Activated T-cell treated with anti-CD3 and anti-CD28 coated beads, Interleukin-2, amount 50 U/mL, for 1 hour (primary cell): ENCODE results near the gene SYT1.

ENCODE experiments used
- DNase-seq: peaks from one replicate; pipeline ENCODE4 v3.0.0-alpha.2; 2020

SYT1 gene

DNA sequence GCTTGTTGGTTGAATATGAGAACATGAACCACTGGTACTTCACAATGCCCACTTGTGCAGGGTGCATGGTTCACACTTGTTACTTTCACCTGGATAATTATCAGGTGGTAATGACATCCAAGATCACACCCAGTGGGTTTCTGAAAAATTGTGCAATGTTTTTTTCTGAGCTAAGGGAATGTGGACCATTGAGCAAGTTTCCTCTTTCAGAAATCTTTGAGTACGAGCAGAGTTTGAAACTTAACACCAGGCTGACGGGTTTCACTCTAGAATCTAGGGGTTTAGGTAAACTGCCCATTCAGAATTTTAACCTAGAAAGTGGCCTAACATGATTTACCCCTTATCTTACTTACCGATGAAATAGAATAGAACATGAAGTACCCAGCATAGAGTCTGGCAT lies 436.6 kb downstream of the SYT1 start:
- DNase-seq: no peak

DNA sequence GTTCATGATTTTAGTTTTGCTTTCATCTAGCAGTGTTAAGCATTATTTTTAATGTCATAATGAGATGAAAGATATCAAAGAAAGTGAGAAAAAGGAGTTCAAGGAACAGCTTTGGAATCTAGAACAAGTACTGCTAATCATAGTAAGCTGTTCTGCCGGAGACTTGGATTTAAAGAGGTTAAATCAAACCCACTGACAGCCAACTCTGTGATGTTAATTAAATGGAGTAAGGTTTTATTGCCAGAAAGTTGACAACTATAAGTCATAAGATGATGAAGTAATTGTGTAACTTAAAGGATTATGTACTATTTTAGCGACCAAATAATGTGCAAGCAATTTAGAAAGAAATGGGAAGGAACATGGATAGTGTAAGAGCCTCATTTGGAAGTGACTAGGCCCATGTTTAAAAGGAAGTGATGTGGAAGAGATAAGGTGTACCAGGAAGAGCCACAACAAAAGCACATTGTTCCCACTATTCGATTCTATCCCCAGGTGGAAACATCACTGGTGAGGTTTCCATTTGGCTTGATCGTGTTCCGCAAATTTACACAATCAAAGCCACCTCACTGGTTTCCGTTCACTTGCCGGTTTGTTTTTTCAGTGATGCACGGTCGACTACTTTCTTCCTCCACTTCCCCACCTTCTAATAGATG lies 437.7 kb downstream of the SYT1 start:
- DNase-seq: no peak

DNA sequence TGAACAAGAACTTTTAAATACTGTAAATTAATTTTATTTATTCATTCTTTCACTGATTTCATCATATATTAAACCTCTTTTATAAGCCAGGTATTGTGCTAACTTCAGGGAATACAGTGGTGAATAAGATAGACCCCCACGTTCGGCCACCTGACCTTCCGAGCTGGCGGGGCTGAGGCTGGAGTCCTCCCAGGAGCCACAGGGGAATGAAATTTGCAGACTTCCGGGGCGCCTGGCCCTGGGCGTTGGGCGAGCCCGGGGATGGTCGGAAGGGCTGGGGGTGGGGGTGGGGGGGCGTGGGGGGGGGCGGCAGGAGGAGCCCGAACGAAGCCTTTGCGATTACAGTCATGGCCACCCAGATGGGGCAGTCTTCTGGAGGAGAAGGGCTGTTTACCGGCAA lies 442.8 kb downstream of the SYT1 start:
- DNase-seq: no peak

DNA sequence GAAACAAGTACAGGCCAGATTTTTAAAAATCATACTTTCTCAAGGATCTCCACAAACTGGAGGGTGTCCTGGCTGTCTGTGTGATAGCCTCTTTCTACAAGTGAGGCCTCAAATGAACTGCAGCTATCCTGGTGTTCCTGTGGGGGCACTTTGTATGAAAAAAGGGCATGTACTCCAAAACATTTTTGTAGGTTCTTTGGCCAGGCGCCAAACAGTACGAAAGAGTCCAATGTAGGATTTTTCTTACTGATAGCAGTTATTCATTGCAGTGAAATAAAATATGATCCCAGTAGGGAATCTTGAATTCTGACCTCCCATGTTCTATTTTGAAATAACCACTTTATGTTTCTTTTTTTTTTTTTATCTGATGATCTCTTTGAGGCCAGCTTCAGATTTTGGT lies 444.5 kb downstream of the SYT1 start:
- no peak for DNase-seq

DNA sequence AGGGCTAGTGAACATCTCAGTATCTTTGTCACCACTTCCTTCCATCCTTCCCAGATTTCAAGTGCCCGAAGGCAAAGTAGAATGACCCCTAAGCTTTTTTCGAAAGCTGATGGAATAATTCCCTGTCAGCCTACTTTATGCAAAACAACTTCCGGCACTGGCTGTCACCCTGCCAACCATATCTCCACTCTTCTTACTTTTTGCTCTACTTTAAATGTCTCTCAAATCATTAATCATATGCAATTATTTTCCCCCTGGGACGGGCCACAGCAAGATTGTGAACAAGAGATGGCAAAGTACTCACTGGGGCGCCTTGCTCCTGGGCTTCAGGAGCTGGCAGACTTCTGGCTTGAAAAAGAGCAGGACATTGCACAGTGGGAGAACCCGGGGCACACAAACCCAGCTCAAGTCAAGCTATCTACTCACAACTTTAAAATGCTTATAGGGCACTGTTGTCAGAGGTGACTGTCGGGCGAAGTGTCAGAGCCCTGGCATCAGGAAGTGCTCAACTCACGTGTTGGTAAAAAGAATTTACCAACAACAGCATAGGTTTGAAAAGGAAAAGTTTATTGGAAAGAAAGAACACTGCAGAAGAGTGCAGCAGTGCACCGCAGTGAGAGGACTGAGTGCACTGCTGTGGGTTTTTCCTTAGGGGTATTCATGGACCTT lies 452.7 kb downstream of the SYT1 start:
- no peak for DNase-seq

DNA sequence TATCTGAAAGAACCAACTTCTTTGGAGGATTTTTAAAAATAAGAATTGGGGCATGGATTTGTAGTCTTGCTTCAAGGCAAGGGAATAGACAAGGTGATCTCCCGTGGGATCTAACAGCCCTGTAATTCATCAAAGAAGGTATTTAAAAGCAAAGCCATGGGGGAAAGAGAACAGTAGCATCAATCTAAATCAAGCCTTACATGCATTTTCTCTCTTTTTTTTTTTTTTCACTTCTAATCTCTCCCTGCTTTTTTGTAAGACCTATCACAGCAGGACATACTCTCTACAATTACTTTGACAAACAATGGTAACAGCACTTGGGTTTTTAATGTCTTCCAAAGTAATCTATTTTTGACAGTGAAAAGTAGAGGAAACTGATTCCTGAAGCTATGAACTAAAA lies 458.3 kb downstream of the SYT1 start:
- DNase-seq: no peak

DNA sequence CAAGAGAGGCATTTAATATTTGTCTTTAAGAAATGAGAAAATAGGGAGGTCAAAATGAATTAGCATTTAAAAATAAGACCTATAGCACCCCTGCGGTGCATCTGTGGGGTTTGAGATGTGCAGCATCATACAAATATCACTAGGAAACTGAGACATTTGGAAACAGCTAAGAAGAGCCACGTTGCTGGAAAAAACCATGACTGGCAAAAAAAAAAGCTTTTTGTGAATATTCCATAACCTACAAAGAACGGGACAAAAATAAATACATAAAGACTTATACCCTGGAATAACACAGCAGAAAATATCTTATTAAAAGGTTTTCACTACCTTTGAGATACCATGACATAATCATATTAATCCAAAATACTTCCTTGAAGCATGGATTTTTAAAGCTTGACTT lies 460.0 kb downstream of the SYT1 start:
- DNase-seq: no peak

DNA sequence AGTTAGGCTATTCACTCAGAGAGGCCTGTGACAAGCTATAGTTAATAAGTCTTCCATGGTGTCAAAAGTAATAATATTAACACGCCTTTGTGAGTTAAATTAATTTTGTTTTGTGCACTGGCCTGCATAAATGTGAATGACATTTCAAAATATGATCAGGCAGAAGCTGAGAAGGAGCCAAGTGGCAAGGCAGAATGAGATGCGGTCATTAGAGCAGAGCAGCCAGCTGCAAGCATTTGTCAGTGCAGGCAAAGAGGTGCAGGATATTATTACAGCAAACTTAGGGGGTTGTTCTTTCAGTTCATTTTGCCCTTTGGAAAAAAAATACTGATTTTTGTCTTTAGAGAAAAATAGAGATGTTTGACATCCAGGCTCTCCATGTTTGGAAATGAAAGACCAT lies 461.6 kb downstream of the SYT1 start:
- no peak for DNase-seq

DNA sequence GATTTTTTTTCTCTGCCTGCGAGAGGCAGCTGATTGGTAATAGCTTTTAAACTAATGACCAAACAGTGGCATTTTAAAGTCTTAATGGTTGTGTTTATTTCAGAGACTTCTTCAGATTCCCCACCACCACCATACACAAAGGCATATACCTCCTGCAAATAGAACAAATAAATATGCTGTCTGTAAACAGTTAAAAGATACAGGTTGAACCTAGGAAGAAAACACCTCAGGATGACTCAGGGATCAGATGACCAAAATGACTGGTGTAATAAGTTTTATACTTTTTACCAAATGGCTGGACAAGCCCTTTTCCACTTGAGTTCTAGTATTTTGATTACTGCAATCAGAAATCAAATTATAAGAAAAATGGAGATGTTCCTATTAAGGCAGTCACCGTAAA lies 462.1 kb downstream of the SYT1 start:
- DNase-seq: no peak

DNA sequence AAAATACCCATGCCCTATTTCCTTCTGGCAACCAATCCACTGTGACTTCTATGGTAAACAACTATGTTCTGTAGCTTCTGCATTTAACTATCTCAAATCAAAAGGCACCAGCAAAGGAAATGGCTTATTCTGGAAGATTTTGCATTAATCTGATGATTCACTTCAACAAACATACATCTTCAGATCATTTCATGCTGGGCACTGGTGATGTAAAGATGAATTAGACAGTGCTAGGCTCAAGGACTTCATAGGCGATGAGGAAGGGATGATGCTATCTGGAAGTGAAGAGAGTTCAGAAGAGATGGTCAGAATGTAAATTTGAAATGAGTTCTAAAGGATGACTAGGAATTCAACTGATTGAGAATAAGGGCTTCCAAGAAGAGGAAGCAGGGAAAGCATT lies 462.9 kb downstream of the SYT1 start:
- no peak for DNase-seq

DNA sequence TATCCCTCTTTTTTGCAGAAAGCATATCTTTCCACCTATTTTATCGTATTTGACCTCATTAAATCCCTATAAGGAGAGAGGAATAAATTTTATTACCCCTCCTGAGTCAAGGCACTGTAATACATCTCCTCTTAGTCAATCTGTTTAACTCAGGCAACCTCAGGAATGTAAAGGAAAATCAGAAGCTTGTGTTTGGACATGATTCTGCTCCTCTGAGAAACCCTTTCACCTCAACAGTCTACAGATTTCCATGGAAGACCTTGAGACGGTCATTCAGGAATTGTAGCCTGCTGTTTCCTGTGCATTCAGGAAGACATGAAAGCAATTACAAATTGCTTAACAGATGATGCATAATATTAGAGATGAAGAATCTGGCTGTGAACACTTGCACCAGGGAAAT lies 465.4 kb downstream of the SYT1 start:
- DNase-seq: no peak

DNA sequence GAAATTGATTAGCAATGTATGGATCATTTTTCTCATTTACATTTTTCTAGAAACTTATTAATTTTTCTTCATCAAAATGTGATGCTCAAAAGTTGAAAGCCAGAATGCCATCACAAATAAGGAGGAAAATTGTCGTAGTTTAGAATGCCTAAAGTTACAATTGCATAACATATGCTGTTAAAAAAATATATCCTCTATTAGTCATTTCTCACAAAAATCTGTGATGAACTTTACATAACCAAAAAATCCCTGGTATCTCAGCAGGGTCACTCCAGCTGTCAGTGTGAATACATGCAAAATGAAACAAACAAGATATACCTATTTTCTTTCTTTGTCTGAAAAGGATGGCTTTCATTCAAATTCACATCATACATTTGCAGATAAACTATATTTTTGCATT lies 467.3 kb downstream of the SYT1 start:
- no peak for DNase-seq

DNA sequence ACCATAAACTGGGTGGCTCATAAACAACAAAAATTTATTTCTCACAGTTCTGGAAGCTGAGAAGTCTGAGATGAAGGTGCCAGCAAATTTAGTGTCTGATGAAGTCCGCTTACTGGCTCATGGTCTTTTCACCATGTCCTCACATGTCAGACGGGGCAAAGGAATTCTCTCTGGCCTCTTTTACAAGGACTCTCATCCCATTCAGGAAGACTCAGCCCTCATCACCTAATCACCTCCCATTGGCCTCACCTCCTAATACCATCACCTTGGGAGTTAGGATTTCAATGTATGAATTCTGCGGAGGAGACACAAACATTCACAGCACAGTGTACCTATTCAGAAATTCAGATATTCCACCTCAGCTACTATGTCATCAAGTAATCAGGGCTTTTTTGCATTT lies 468.6 kb downstream of the SYT1 start:
- DNase-seq: no peak

DNA sequence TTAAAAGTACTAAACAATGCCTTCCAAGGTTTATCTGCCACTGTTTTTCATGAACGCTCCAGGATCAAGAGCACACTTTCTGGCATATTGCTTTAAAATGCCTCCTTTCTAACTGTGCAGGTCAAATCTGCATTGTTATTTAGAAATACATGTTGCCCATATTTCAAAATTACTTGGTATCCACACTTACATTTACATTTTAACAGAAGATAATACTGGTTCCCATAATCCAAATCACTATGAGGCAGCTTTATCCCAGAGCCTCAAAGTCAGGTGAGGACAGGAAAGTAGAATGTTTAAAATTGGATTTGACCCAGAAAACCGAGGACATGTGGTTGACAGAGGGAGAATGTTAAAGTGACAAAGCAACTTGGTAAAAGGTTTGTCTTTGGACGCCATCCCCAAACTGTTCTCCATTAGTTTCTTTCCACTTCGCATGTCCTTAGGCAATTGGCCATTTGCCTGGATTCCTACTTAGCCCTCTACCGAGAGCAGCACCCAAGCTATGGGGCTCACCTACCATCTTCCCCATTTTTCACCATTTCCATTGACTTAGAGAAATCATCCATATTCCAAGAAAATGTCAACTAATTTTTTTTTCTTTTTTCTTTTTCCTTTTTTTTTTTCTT lies 473.2 kb downstream of the SYT1 start:
- no peak for DNase-seq

DNA sequence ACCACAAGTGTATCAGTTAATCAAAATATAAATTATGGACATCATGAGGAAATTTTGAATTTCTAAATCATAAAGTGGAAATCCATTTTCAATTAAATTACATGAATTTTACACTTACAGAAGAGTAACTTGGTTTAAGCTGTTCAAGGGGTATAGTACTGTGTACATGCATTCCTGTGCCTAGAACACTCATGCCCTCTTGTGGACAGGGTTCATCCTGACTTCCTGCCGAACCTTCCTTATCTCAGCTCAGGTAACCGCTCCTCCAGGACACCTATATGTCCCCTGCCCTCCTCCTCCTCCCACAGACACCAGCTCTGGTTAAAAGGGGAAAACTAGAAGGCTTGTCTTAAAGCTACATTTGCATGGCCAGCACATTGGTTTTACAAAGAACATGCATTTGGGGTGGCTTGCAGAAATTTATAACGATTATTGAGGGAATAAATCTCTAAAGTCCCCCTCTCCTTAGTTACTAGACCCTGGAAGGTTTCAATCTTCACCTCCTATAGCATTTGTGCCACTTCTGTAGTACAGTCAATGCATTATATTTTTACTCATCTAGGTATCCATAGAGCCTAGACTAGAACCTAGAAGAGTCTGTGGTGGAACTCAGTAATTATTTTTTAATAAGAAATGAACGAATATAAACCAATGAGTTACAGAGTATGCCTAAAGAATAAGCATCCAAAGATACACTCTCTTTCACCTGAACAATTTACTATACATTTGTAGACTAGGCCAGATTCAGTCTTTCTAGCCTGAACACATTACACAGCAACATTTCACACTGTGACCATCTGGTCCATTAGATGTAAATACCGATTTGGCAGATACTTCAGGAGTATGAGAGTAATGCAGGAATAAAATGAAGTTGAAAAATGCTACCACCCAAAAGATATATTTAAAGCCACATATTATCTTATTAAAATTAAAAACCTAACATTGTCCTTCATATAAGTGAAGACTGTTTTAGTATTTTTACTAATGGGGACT lies 480.6 kb downstream of the SYT1 start:
- DNase-seq: no peak

DNA sequence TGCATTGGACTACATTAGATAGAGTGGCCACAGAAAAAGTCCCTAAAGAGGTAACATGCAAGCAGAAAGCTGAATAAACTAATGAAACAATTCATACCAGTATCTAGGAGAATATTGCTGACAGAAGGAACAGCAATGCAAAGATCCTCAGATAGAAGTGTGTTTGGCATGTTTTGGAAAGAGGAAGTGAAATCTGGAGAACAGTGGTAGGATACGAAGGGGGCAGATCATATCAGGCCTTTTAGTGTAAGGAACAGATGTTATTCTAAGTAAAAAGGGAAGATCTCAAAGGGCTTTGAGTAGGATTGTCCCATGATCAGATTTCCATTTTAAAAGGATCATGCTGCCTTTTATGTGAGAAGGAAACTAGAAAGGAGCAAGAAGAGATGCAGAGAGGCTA lies 483.3 kb downstream of the SYT1 start:
- no peak for DNase-seq

DNA sequence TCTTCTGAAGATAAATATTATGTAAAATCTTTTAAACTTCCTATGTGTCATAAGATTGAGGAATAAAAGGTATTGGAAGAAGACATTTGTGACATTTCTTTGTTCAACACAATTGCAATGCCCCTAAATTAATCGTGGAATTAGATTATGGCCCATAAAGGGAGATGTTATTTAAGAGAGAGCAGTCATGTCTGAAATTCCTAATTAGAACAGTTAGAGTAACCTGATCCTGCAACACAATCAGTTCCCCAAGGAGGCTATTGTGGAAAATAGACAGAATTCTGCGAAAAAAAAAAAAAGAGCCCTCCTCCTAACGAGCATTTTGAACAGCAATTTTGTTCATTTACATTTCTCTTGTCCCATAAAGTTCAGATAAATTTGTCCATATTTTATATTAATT lies 486.7 kb downstream of the SYT1 start:
- no peak for DNase-seq

DNA sequence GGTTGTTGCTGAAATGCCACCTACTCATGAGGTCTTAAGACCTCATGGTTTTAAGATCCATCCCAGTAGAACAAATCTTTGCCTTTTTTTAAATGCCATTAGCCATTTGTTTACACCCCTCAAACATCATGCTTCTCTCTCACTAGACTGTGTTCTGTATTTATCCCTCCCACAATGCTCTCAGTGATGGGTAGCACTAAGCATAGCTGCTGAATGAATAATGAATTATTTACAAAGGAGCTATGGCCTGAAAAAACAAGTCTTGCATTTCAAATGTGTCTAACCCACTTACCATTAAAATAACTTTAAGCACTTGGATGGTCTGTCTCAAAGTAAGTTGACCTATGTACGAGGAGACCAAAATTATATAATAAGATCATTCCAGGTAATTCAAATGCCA lies 491.6 kb downstream of the SYT1 start:
- no peak for DNase-seq

DNA sequence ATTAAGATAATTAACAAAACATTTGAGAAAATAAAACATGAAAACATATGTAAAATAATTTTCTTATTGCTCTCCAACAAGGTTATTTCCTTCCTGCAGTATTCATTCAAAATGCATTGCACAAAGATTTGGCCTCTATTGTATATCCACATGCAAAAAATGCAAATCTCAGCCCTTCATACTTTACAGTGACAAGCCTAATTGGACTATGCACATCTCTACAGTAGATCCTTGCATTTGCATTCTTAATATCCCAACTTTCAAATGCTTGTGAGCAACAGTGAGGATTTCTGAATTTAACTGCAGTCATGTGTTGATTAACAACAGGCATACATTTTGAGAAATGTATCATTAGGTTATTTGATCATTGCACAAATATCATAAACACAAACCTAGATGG lies 492.5 kb downstream of the SYT1 start:
- DNase-seq: no peak

DNA sequence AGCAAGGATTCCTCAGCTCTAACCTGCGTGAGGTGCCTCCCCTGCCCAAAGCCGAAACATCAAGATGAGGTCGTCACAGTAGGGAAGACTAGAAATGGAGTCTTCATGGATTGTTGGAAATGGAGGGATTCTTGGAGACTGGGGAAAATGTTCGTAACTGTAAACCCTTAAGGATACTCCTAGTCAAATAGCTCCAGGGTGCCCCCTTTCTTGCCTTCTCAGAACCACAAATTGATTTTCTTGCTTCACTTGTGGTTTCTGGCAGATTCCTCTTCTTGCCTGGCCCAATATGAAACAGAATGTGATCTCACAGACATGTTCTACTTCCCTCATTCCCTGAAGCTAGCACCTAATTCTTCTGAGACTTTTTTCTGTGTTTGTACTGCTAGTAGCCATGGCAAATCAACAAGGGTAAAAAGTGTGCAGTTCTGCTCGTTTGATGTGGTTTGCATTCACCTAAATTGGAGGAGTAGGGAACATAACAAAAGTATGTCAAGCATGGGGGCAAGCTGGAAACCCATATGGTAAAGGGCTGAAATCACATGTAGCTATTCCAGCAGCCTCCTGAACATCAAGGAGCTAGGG lies 494.2 kb downstream of the SYT1 start:
- DNase-seq: no peak

DNA sequence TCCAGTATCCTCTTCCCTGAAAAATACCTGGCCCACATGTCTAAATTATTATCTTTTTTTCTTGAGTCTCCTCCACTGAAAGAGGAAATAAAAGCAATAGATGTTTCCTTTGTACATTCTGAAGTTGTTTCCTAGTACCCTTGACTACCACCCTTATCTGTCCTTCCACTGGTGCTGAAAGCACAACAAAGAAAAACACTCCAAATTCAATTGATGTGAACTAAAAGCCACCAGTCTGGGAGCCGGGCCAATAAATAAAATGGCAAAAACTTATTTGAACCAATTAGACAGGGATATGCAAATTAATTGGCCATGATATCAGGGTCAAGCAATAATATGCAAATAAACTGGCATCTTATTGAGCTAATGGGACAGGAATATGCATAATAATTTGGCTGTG lies 495.7 kb downstream of the SYT1 start:
- DNase-seq: no peak

DNA sequence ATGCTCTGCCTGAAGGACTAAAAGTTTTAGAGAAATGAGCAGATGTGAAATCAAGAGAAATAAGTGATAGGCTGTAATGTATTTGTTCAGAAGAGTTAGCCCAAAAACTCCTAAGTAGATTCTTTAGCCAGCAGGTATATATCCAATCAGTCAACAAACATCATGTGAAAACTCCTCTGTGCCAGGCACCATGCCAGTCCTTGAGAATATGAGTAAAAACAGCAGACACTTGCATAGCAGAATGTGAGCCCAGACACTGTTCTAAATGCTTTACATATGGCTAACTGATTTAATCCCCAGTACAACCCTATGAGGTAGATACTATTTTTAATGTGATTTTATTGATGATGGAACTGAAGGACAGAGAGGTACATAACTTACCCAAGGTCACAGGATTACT lies 496.4 kb downstream of the SYT1 start:
- no peak for DNase-seq

DNA sequence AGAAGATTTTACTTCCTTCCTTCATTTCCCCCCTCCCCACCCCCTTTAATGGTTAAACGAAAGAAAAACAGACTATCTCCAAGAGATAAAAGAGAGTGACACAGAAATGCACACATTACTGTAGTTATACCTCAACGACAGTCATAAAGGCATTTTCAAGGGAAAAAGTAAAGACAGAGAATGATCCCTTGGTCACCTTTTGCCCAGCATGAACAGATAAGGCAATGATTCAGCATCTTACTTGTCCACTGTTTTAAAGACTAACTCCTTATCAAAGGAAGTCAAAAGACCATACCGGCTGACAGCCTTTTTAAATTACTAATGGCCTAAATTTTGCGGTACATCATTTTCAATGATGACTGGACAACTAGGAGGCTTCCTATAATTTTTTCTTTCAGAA lies 499.6 kb downstream of the SYT1 start:
- DNase-seq: no peak
